ENCODE measurements around the gene SCO1.
A peak's percentile ranks its signal among the peaks of the same experiment; 100 is the strongest.
"Not testable (repeated sequence)": the region's sequence is repeated elsewhere in the genome, so short reads cannot be mapped to it uniquely, and the experiment has no call there.

The SCO1 gene

GRCh38 chr17:10724546-10725195 lies 27.3 kb upstream of the SCO1 start:
- DNase-seq, result no peak

DNA sequence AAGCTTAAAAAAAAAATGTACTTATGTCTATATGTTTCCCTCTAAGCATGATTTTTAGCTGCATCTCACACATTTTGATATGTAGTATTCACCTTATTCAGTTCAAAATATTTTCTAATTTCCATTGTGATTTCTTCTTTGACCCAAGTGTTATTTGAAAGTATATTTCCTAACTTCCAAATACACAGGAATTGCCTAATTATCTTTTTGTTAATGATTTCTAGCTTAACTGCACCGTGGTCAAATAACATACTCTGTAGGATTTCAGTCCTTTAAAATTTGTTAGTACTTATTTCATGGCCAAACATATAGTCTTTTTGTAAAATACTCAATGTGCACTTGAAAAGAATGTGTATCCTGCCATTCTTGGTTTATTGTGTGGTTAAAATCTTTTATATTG lies 21.2 kb upstream of the SCO1 start:
- DNase-seq, result no peak

- no peak for DNase-seq
These were observed 18.9 kb upstream of the SCO1 start for GRCh38 chr17:10716218-10716617.

DNA sequence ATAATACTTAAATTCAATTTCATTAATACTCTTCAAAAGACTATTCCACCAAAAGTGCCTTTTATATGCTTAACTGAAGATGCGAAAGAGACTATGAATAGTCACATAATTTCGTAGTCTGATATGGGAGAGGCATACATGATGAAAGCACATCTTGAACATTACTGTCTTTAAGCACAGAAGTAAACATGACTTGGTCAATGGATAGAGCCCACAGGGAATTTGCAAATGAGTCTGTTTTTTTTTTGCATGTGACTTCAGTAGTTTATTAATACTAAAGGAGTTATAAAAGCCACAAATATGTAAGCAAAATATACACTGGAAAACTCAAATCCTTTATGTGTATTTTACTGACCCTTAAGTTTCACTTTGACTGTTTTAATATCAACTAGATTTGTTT lies 16.0 kb upstream of the SCO1 start:
- DNase-seq, result no peak

DNA sequence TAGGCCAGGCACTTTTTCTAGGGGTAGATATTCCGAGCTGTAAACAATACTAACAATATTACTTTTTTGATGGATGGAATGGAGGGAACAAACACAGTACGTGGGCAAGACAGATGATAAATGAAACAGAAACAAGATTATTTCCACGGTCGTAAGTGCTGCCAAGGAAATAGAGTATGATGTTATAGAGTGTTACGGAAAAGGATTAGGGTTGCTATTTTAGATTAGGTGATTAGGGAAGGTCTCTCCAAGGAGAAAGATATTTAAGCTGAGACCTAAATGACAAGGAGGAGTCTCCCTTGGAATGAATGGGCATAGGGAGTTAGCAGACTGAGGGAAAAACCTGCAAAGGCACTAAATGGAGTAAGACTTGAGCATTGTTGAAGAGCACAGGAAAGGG lies 8.4 kb upstream of the SCO1 start:
- no peak for DNase-seq

- DNase-seq, result no peak
These were observed 5.2 kb upstream of the SCO1 start for GRCh38 chr17:10702574-10702973.

- DNase-seq, result peak in 1 of 2 experiments; percentile 10
These were observed 2.5 kb upstream of the SCO1 start for GRCh38 chr17:10699856-10700255.

DNA sequence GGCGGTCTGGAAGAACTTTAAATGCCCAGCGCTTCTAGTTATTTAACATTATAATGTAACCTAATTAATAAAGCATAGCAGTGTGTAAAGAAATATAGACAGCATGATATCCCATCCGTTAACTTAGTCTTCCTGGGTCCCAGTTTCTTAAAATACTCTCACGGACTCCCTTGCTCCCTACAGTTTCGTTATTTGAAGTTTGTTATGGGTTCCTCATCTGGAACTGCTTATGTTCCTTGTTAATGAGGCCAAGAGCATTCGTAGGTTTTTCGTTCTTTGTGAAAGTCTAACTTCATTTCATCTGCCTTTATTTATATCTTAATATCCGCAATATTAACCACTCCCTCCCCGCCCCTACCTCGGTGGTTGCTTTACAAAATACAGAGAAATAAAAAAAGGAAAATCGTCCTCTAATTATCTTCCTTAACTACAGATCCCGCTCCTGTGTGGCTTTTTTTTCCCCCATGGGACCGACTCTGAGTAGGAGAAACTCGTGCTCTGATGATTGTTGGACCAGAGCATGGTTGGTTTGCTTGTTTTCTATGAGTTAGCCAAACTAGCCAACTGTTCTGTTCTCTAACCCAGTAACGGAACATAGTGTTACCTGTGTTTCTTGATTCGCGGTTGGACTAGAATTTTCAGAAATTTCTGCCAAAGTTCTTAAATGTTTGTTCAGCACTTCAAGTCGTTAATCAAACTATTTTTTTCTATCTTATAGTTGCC lies 924 bp upstream of the SCO1 start:
- DNase-seq, result no peak

DNA sequence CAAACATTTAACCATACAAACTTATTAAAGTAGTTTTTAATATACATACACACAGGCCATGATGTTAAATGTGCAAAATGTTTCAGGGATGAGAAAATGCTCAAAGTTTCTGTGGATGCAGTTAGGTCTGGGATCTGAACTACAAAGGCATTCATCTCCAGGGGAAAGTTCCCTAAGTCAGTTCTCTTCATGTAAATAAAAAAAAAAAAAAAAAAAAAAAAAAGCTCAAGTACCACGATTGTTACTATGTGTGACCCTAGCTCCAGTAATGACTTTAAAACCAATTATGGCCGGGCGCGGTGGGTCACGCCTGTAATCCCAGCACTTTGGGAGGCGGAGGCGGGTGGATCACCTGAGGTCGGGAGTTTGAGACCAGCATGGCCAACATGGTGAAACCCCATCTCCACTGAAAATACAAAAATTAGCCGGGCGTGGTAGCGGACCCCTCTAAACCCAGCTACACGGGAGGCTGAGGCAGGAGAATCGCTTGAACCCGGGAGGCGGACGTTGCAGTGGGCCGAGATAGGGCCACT lies 1.4 kb downstream of the SCO1 start:
- not testable (repeated sequence) for DNase-seq

DNA sequence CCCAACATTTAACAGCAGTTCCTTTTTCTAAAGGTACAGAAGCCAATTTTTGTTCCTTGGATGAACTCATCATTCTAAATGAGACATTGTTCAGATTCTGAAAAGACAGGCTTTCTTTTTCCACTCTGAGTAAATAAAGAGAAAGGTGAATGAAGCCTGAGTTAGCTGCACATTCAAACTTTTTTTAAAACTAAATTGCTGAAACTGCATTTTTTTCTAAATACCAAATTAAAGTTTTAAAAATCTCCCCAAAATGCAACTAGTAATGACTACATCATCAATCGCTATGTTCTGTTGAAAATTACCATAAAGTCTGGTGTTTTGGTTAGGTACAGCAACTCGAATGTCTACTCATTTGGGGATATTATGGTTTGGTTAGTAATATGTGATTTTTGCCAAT lies 9.8 kb downstream of the SCO1 start:
- no peak for DNase-seq

GRCh38 chr17:10683853-10684252 lies 13.5 kb downstream of the SCO1 start:
- DNase-seq, result peak; percentile 15 to 18

- no peak for DNase-seq
These were observed 15.4 kb downstream of the SCO1 start for GRCh38 chr17:10681866-10682446.

DNA sequence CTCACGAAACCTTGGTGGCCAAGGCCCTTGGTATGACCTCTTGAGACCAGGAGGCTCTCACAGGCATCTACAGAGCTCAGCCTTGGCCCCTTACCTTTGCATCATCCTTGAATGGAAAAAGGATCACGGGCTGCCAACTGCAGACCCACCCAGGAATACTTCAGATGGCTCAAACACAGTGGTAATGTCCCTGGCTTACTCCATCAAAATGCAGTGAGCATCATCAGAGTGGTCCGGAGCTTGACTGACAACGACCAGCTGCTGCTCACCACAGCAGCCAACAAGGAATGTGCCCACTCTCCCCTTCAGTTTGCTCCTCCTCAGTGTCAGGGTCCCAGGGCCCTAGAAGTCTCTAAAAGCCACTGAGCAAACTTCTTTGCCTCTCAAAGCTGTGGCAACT lies 22.6 kb downstream of the SCO1 start:
- DNase-seq, result no peak

DNA sequence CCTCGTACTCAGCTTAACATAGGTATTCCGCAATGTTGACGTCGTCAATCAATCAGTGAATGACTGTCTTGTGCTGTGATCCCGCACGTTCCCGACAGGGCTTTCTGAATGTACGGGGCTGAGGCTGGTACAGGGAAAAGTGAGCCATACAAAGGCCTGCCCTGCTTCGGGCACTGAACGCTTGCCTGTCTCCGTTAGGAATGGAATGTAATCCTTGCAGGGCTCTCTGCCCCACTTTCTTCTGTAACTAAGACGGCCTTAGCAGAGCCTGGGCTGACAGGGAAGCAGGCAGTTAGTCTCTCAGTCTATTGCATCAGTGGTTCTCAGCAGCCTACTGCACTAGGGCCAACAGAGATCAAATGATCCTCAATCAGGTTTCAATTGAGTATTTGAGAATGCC lies 24.0 kb downstream of the SCO1 start:
- DNase-seq, result no peak

DNA sequence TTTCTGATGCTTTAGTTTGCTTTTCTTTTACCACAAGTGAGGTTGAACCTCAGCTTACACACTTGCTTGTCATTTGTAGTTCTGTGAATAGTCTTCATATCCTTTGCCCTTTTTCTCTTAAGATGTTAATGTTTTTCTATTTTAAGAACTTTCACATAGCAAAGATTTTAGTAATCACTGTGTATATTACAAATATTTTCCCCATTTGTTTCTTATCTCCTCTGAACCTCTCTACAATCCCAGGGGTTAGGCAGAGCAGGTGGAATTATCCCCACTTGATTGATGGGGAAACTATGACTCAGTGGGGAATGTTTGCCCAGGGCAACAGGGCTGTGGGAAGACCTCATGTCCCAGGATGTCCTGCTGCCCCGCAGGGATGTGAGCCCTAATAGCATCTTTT lies 28.6 kb downstream of the SCO1 start:
- DNase-seq, result no peak

DNA sequence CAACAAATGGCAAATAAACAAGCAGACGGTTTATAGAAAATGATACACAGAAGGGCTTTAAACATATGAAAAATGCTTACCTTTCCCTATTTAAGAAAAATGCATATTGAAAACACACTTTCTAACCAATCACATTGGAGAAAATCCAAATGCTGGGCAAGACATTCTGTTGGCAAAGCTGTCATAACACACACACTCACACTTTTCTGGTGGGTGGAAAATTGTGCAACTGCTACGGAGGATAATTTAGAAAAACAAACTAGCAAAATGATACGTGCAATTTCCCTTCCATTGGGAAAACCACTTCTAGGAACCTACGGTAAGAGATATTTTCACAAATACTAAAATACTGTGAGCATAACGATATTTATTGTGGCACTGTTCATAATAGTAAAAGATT lies 30.4 kb downstream of the SCO1 start:
- DNase-seq, result no peak

DNA sequence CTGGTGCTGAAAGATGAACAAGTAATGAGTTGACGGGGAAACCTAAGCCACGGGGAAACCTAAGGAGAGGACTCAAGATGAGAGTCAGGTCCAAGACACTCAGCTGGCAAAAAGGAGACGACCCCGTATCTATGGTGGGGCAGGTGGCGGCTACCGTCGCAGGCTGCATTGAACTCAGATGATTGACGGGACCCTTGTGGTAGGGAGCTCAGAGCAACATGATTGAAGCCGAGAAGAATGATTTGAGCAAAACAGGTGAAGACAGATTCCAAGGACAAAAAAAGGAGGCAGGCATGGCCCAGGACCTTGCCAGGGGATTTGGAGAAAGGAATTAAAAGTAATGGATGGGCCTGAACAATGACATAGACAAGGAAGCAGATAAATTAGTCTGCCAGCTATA lies 32.8 kb downstream of the SCO1 start:
- DNase-seq, result no peak

DNA sequence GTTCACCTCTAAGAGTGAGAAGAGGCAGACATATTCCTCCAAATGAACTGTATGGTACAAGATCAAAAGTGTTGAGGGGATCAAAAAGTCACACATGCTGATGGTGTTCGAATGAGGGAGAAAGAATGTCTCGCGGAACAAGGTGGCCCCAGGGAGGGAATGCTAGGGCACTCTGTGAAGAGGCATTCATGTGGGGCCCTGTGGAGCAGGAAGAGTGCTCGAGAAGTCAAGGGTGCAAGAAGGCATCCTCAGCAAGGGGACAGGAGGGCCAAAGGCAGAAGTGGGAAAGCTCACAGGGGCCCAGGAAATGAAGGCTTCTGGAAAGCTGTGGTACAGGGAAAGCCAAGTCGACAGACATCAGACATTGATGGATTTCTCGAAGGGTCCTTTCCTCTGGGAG lies 34.1 kb downstream of the SCO1 start:
- no peak for DNase-seq

GRCh38 chr17:10661437-10661836 lies 35.9 kb downstream of the SCO1 start:
- no peak for DNase-seq

DNA sequence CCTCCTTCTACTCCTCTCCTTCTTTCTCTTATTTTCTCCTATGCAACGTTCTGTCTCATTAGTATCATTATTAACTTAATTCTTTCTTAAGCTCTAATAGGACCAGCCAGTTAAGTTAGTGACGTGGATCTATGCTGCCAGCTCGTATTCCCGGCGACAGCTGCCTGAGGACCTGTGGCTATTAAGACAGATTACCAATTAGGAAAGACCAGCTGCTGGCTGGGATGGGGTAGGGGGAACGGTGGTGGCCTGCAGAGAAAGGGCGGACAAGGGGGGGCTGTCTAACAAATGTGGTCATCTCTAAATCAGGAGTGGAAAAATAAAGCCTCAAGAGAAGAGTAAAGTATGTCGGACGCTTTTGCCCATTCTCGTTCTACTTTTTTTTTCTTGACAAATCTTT lies 39.5 kb downstream of the SCO1 start:
- DNase-seq, result no peak

- no peak for DNase-seq
These were observed 40.2 kb downstream of the SCO1 start, which contains the start of gene MYH3 for GRCh38 chr17:10657148-10657547. Gene MYH3 (minus strand): TSS chr17:10657309. CDS start chr17:10655064, 2,245 bp downstream.

- no peak for DNase-seq
These were observed 43.3 kb downstream of the SCO1 start for GRCh38 chr17:10653987-10654386.

DNA sequence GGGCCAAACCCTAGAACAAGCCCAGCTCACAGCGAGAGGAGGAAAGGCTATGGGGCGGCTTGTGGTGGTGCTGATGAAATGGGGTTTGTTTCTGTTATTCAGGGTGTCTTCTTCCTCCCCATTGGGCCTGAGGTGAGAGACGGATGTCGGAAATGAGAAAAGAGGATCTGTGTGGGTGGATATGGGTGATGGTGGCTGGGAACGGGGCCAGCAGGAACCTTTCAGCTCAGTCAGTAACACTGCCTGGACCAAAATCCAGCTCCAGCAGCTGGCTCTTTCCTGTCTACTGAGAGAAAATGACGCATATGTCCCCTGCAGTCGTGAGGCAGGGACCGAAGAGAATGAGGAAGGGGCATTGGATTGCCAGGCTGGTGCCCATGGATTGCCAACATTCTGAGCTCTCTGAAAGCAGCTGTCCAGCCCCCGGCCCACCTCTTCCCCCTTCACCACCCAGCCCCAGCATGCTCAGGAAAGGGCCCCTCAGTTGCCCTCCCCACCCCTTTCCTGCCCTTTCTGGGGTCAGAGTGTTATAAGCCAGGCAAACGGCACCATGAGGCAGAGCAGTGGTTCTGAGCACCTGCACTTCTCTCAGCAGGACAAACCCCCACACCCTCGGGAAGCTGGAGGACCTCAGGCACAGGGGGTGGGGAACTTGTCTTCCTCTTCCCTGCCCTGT lies 44.2 kb downstream of the SCO1 start:
- DNase-seq, result no peak

DNA sequence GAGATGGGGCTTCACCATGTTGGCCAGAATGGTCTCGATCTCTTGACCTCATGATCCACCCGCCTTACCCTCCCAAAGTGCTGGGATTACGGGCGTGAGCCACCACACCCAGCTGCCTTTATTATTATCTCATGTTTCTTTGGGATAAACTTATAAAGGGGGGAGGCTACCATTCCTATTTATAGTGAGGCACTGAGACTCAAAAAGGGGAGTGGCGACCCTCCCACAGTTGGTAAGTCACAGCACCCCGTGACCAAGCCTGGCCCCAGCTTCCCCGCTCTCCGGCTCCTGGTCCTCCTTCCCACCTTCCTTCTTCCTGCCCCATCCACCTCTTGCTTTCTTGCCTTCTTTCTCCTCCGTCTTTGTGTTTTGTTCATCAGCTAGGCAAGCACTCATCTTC lies 45.4 kb downstream of the SCO1 start:
- DNase-seq, result no peak

Data from AML-193 (cell line).